ENCODE data around the gene MCUB.

The MCUB gene

DNA sequence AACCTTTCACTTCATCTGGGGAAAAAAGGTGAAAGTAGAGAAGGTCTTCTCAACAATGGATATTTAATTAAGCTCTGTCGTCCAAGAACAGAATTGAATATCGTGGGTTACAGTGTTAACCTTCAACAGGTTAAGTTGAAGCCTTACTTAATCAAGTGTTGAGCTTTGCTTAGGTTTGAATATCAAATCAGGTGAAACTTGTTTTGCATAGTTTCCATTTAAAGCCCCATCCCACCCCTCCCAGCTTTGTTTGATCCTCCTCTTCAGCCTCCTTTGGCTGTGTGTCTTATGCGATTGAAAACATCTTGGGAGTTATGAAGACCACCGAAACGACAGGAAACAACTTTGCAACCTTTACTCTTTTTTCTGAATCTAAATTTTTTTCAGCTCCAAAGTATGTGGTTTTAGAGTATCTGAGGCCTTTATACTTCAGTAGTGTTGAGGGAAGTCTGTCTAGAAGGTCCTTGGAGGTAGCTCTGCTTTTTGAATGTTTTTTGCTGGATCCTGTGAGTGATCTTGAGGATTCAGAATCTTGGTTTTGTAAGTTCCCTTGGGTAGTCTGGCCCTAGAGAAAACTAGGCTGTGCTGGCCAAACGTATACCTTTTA lies 39.1 kb downstream of the MCUB start:
- no peak for TF ChIP-seq CTCF (IDR thresholded peaks at IDR 0.05)
- no peaks in the 10 kb centered on the region for H3K4me1 ChIP-seq (ENCODE audit: control insufficient read depth in 1 of 2, insufficient read depth in 1 of 2, low read depth in 1 of 2, low read length in 1 of 2)
- H3K4me3 ChIP-seq (ENCODE audit: low read depth in 1 of 2, low read length in 1 of 2): no peak overlapping the region
- no peaks in the 10 kb centered on the region for H3K9me3 ChIP-seq
- no peaks in the 10 kb centered on the region for H3K27me3 ChIP-seq
- H3K36me3 ChIP-seq: no peaks in the 10 kb centered on the region
- no peak overlapping the region for H3K27ac ChIP-seq

GRCh38 chr4:109600431-109600830 lies 40.4 kb downstream of the MCUB start:
- Histone ChIP-seq H3K36me3 (no peaks in the 10 kb centered on the region), H3K4me1 (ENCODE audit: control insufficient read depth in 1 of 2, insufficient read depth in 1 of 2, low read depth in 1 of 2, low read length in 1 of 2) (no peaks in the 10 kb centered on the region), H3K27me3 (no peaks in the 10 kb centered on the region), H3K9me3 (no peaks in the 10 kb centered on the region), H3K4me3 (ENCODE audit: low read depth in 1 of 2, low read length in 1 of 2) (no peak overlapping the region), H3K27ac (no peak overlapping the region)
- TF ChIP-seq CTCF (IDR thresholded peaks at IDR 0.05): no peak

GRCh38 chr4:109601336-109601735 lies 41.3 kb downstream of the MCUB start:
- Histone ChIP-seq H3K4me3 (ENCODE audit: low read depth in 1 of 2, low read length in 1 of 2) (no peak overlapping the region), H3K9me3 (no peaks in the 10 kb centered on the region), H3K4me1 (ENCODE audit: control insufficient read depth in 1 of 2, insufficient read depth in 1 of 2, low read depth in 1 of 2, low read length in 1 of 2) (no peaks in the 10 kb centered on the region), H3K36me3 (no peaks in the 10 kb centered on the region), H3K27me3 (no peaks in the 10 kb centered on the region), H3K27ac (no peak overlapping the region)
- TF ChIP-seq CTCF (IDR thresholded peaks at IDR 0.05): no peak

- H3K4me1 ChIP-seq (ENCODE audit: control insufficient read depth in 1 of 2, insufficient read depth in 1 of 2, low read depth in 1 of 2, low read length in 1 of 2): no peaks in the 10 kb centered on the region
- no peak overlapping the region for H3K4me3 ChIP-seq (ENCODE audit: low read depth in 1 of 2, low read length in 1 of 2)
- no peaks in the 10 kb centered on the region for H3K9me3 ChIP-seq
- no peak for TF ChIP-seq CTCF (IDR thresholded peaks at IDR 0.05)
- H3K27me3 ChIP-seq: no peaks in the 10 kb centered on the region
- no peaks in the 10 kb centered on the region for H3K36me3 ChIP-seq
- no peak overlapping the region for H3K27ac ChIP-seq
Measured at GRCh38 chr4:109607976-109608375, 47.9 kb downstream of the MCUB start.

- no peaks in the 10 kb centered on the region for H3K36me3 ChIP-seq
- no peak for TF ChIP-seq CTCF (IDR thresholded peaks at IDR 0.05)
- no peaks in the 10 kb centered on the region for H3K9me3 ChIP-seq
- H3K27me3 ChIP-seq: no peaks in the 10 kb centered on the region
- no peak overlapping the region for H3K4me3 ChIP-seq (ENCODE audit: low read depth in 1 of 2, low read length in 1 of 2)
- no peak overlapping the region for H3K27ac ChIP-seq
- H3K4me1 ChIP-seq (ENCODE audit: control insufficient read depth in 1 of 2, insufficient read depth in 1 of 2, low read depth in 1 of 2, low read length in 1 of 2): no peaks in the 10 kb centered on the region
Measured at GRCh38 chr4:109608879-109609278, 48.8 kb downstream of the MCUB start.

DNA sequence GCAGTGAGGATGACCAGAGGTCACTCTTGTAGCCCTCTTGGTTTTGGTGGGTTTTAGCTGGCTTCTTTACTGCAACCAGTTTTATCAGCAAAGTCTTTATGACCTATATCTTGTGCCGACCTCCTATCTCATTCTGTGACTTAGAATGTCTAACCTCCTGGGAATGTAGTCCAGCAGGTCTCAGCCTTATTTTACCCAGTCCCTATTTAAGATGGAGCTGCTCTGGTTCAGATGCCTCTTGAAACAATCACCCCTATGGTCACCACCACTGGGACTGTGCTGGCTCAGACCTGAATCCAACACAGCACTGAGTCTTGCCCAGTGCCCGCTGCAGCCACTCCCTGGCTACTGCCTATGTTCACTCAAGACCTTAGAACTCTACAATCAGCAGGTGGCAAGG lies 49.4 kb downstream of the MCUB start:
- no peak overlapping the region for H3K4me3 ChIP-seq (ENCODE audit: low read depth in 1 of 2, low read length in 1 of 2)
- H3K27ac ChIP-seq: no peak overlapping the region
- no peak for TF ChIP-seq CTCF (IDR thresholded peaks at IDR 0.05)
- no peaks in the 10 kb centered on the region for H3K27me3 ChIP-seq
- no peaks in the 10 kb centered on the region for H3K9me3 ChIP-seq
- no peaks in the 10 kb centered on the region for H3K4me1 ChIP-seq (ENCODE audit: control insufficient read depth in 1 of 2, insufficient read depth in 1 of 2, low read depth in 1 of 2, low read length in 1 of 2)
- no peaks in the 10 kb centered on the region for H3K36me3 ChIP-seq
